Endothelial cell of umbilical vein (primary cell): Measurements from ENCODE around the gene DTNA. TPM values are rescaled to one million over a fixed set of nuclear protein-coding genes. Genes with fewer than 3 reads are reported as not detected.
A peak's percentile ranks its signal among the peaks of the same experiment; 100 is the strongest.

Experiments
- BruUV-seq: library from RNA; stranded (reverse); fragments of 400-500 nt; replicated peaks from 2 replicates; lab custom pipeline; 2021; lab: Mats Ljungman, UMichigan
- CTCF ChIA-PET: fragments of 300-600, 350-600 bp; sonication (Branson Sonifier 250); formaldehyde crosslinking; loops from one replicate; lab custom pipeline; 2021; ENCODE audit warnings: antibody characterized with exemption, inconsistent platforms; lab: Charles Lee
- POLR2A ChIA-PET: fragments of 300-600, 350-600 bp; sonication (Branson Sonifier 250); formaldehyde crosslinking; loops from one replicate; lab custom pipeline; 2021; ENCODE audit warnings: antibody characterized with exemption, inconsistent platforms; lab: Charles Lee
- DNase-seq: peaks from one replicate; pipeline ENCODE4 v3.0.0-alpha.2; 2011; ENCODE audit warnings: low read depth, low spot score
- FAIRE-seq: peaks from 2 replicates; lab custom pipeline; 2011; peaks lifted over from hg19 to GRCh38; lab: Jason Lieb, UNC
- H2AFZ ChIP-seq: 2 replicates; pipeline ENCODE4 v1.6.0; 2012; ENCODE audit warnings: low read depth, low read length, control low read depth, inconsistent platforms
- H3K27ac ChIP-seq: 2 replicates; pipeline ENCODE4 v1.5.1; 2011; ENCODE audit warnings: low read depth, mild to moderate bottlenecking, control low read depth, low read length, moderate library complexity; ENCODE audit not compliant: insufficient read depth
- H3K27me3 ChIP-seq, 2 experiments: 2 replicates each; pipeline versions ENCODE4 v1.6.0 to v1.6.1; 2011; ENCODE audit warnings: low read length in 2 of 2, mixed read lengths in 1 of 2; ENCODE audit not compliant: control insufficient read depth in 2 of 2, insufficient read depth in 2 of 2
- H3K36me3 ChIP-seq, 2 experiments: 2 replicates in 1 of 2; 3 replicates in 1 of 2; pipeline ENCODE4 v1.5.1; 2011; ENCODE audit warnings: low read length in 2 of 2, mild to moderate bottlenecking in 1 of 2, moderate library complexity in 1 of 2; ENCODE audit not compliant: control insufficient read depth in 2 of 2, insufficient read depth in 2 of 2; ENCODE audit errors: extremely low read depth in 1 of 2
- H3K4me1 ChIP-seq: 3 replicates; pipeline ENCODE4 v1.5.1; 2011; ENCODE audit warnings: mild to moderate bottlenecking, low read length; ENCODE audit not compliant: control insufficient read depth, insufficient read depth; ENCODE audit errors: extremely low read depth
- H3K4me2 ChIP-seq: 2 replicates; pipeline ENCODE4 v1.6.1; 2011; ENCODE audit warnings: low read length, control low read depth, mixed read lengths; ENCODE audit not compliant: insufficient read depth
- H3K4me3 ChIP-seq, 3 experiments: fragments of 200-600 bp in 1 of 3; sonication (generic), shearing (Covaris generic) in 1 of 3; replicated peaks in 1 of 3; 2 replicates each; pipeline ENCODE4 v1.5.1; 2011 to 2016; ENCODE audit warnings: control low read depth in 3 of 3, low read length in 3 of 3, mild to moderate bottlenecking in 2 of 3, inconsistent platforms in 1 of 3, low read depth in 1 of 3, moderate library complexity in 1 of 3; ENCODE audit not compliant: insufficient read depth in 1 of 3
- H3K79me2 ChIP-seq: 2 replicates; pipeline ENCODE4 v1.6.0; 2012; ENCODE audit warnings: low read length, inconsistent platforms; ENCODE audit not compliant: control insufficient read depth, insufficient read depth
- H3K9ac ChIP-seq: replicated peaks from 2 replicates; pipeline ENCODE3; 2011; ENCODE audit warnings: low read length, control low read depth; ENCODE audit not compliant: insufficient read depth; ENCODE audit errors: extremely low read depth
- H3K9me1 ChIP-seq: replicated peaks from 3 replicates; pipeline ENCODE4 v1.6.0; 2011; ENCODE audit warnings: mild to moderate bottlenecking, low read length; ENCODE audit not compliant: control insufficient read depth, insufficient read depth; ENCODE audit errors: extremely low read depth
- H3K9me3 ChIP-seq: replicated peaks from 2 replicates; pipeline ENCODE4 v1.5.1; 2012; ENCODE audit warnings: low read length, inconsistent platforms; ENCODE audit not compliant: control insufficient read depth, insufficient read depth
- H4K20me1 ChIP-seq: replicated peaks from 2 replicates; pipeline ENCODE3; 2011; ENCODE audit warnings: mild to moderate bottlenecking, low read length; ENCODE audit not compliant: control insufficient read depth, insufficient read depth; ENCODE audit errors: extremely low read depth
- EZH2 ChIP-seq: IDR thresholded peaks from 2 replicates; pipeline ENCODE4 v1.6.1; 2012; ENCODE audit warnings: borderline replicate concordance, low read depth, mild to moderate bottlenecking, moderate library complexity, low read length, inconsistent platforms; ENCODE audit not compliant: severe bottlenecking
- FOS ChIP-seq: IDR thresholded peaks from 2 replicates; pipeline ENCODE4 v1.6.1; 2011; ENCODE audit warnings: mild to moderate bottlenecking, low read length, moderate library complexity, borderline replicate concordance; ENCODE audit not compliant: insufficient read depth
- GATA2 ChIP-seq: IDR thresholded peaks from 2 replicates; pipeline ENCODE4 v1.7.0; 2011; ENCODE audit warnings: low read depth, mild to moderate bottlenecking, moderate library complexity, mixed read lengths, low read length; ENCODE audit not compliant: insufficient read length, insufficient read depth
- JUN ChIP-seq: IDR thresholded peaks from 2 replicates; pipeline ENCODE4 v1.6.1; 2011; ENCODE audit warnings: borderline replicate concordance, low read depth; ENCODE audit not compliant: insufficient read length, insufficient read depth
- MYC ChIP-seq: IDR thresholded peaks from one replicate; pipeline ENCODE4 v1.6.1; 2011; ENCODE audit warnings: mild to moderate bottlenecking, low read depth, low read length
- POLR2A ChIP-seq: IDR thresholded peaks from 2 replicates; pipeline ENCODE4 v1.6.1; 2012; ENCODE audit warnings: low read depth, mild to moderate bottlenecking, control low read depth, low read length
- dilution Hi-C: fragments of 300-500 bp; cut with MboI; formaldehyde crosslinking; loops from one replicate; pipeline ENCODE4 v1.15.0; 2019; ENCODE audit warnings: low sequenced_read_pairs; ENCODE audit not compliant: extremely low pct_ligation_motif_present
- intact Hi-C: fragments of 100-400 bp; cut with micrococcal nuclease; formaldehyde crosslinking; loops from one replicate; pipeline ENCODE4 v1.10.0; 2022
- polyA plus RNA-seq, 4 experiments: library from polyadenylated mRNA; depleted of rRNA in 3 of 4; stranded (reverse) in 3 of 4; unstranded in 1 of 4; fragments of >200 nt; gene quantifications; 2 replicates each; pipeline versions ENCODE4 v1.2.1 to v1.2.3, GENCODE V29; 2011 to 2012; ENCODE audit warnings: missing spikeins in 1 of 4
- total RNA-seq: library from RNA; stranded (reverse); gene quantifications from 2 replicates; pipeline ENCODE4 v1.2.3, GENCODE V29; 2021
- TF ChIP-seq, protein P1 (sequence below): IDR thresholded peaks from 2 replicates; pipeline ENCODE4 v1.6.1; 2011; ENCODE audit not compliant: insufficient read depth, insufficient read length
- TF ChIP-seq, protein P2 (sequence below), 2 donors: IDR thresholded peaks; 1 replicate in 1 of 2; 2 replicates in 1 of 2; pipeline ENCODE4 v1.5.1; 2011; ENCODE audit warnings: low read length in 2 of 2, mild to moderate bottlenecking in 2 of 2, moderate library complexity in 2 of 2, control low read depth in 1 of 2, inconsistent platforms in 1 of 2, low read depth in 1 of 2; ENCODE audit not compliant: insufficient read depth in 1 of 2; ENCODE audit errors: extremely low read depth in 1 of 2

DTNA gene
- total and polyA plus RNA-seq, 2 donors (not counting 3 experiments of a cell fraction or from before 2014, with no cell fraction given) = 6.6 to 15.3 TPM

- Histone ChIP-seq H3K27me3 (no peaks in the 10 kb centered on the region), H3K27ac (no peak overlapping the region), H3K9ac (no peak overlapping the region), H3K4me2 (peak overlapping the region; percentile 53), H3K9me1 (no peaks in the 10 kb centered on the region), H2AFZ (peak overlapping the region; percentile 53), H3K4me3 (no peak overlapping the region), H4K20me1 (no peaks in the 10 kb centered on the region), H3K79me2 (no peaks in the 10 kb centered on the region), H3K36me3 (no peaks in the 10 kb centered on the region), H3K9me3 (no peaks in the 10 kb centered on the region), H3K4me1 (peaks cover 9% of the 10 kb centered on the region)
- dilution Hi-C loops = no loop called here
- ChIA-PET POLR2A (no interaction called here), CTCF (interaction anchor here (0.7 kb wide), 1 partner anchor 63 kb away, joined by 3 read pairs; no protein-coding TSS in a partner anchor)
- BruUV-seq = no TSS peak
- FAIRE-seq = peak; percentile 77
- no peak for TF ChIP-seq POLR2A
- peak; percentile 66 for TF ChIP-seq FOS
- DNase-seq = peak; percentile 56
- intact Hi-C loops = no loop called here
Measured at GRCh38 chr18:34929336-34929780, 219.3 kb downstream of the DTNA start.

DNA sequence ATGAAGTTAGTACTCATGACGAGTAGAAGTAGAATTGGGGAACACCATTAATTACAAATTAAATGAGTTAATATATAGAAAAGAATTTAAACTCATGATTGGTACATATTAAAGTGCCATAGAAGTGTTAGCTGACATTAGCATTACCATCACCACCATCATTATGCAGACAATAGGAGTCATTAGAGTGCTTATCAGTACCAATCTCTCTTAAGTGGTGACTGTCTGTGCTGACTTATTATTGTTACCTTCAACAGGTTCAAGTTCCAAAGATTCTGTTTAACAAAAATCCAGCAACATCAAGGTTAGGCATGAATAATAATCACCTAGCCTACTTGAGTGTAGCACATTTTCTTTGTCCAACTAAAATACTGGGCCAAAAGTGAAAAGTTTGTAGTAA is 222.3 kb downstream of the DTNA start:
- ChIA-PET CTCF (interaction anchor here (1.2 kb wide), 1 partner anchor 211 kb away, joined by 5 read pairs; no protein-coding TSS in a partner anchor), POLR2A (no interaction called here)
- intact Hi-C loops (no loop called here), dilution Hi-C loops (no loop called here)
- Histone ChIP-seq H3K9me3 (no peaks in the 10 kb centered on the region), H3K27ac (no peak overlapping the region), H3K27me3 (no peaks in the 10 kb centered on the region), H3K9me1 (no peaks in the 10 kb centered on the region), H3K79me2 (no peaks in the 10 kb centered on the region), H3K4me3 (no peak overlapping the region), H3K4me2 (no peak overlapping the region), H4K20me1 (no peaks in the 10 kb centered on the region), H2AFZ (no peak overlapping the region), H3K9ac (no peak overlapping the region), H3K36me3 (no peaks in the 10 kb centered on the region), H3K4me1 (peaks cover 9% of the 10 kb centered on the region)
- no TSS peak for BruUV-seq
- FAIRE-seq = no peak
- DNase-seq = no peak
- TF ChIP-seq EZH2 (no peak), GATA2 (no peak), MYC (no peak), FOS (no peak), POLR2A (no peak), JUN (no peak)
- TF ChIP-seq, protein P1, sequence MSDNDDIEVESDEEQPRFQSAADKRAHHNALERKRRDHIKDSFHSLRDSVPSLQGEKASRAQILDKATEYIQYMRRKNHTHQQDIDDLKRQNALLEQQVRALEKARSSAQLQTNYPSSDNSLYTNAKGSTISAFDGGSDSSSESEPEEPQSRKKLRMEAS = no peak
- TF ChIP-seq, protein P2, sequence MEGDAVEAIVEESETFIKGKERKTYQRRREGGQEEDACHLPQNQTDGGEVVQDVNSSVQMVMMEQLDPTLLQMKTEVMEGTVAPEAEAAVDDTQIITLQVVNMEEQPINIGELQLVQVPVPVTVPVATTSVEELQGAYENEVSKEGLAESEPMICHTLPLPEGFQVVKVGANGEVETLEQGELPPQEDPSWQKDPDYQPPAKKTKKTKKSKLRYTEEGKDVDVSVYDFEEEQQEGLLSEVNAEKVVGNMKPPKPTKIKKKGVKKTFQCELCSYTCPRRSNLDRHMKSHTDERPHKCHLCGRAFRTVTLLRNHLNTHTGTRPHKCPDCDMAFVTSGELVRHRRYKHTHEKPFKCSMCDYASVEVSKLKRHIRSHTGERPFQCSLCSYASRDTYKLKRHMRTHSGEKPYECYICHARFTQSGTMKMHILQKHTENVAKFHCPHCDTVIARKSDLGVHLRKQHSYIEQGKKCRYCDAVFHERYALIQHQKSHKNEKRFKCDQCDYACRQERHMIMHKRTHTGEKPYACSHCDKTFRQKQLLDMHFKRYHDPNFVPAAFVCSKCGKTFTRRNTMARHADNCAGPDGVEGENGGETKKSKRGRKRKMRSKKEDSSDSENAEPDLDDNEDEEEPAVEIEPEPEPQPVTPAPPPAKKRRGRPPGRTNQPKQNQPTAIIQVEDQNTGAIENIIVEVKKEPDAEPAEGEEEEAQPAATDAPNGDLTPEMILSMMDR (IDR thresholded peaks at IDR 0.05; ENCODE audit: extremely low read depth in 1 of 2, insufficient read depth in 1 of 2, low read depth in 1 of 2, low read length in 2 of 2) = no peak
